ENCODE measurements around the gene PRSS36. TPM values are rescaled to one million over a fixed set of nuclear protein-coding genes. Genes with fewer than 3 reads are reported as not detected.

Gene PRSS36
- total and polyA plus RNA-seq, 2 donors: 2.0 to 2.6 TPM

GRCh38 chr16:31131841-31132271 is 18.0 kb downstream of the PRSS36 start:
- Histone ChIP-seq H3K36me3 (ENCODE audit: insufficient read depth) (no peaks in the 10 kb centered on the region), H3K4me1 (ENCODE audit: insufficient read depth) (no peaks in the 10 kb centered on the region), H3K4me3 (ENCODE audit: low read depth, low read length) (no peak overlapping the region), H3K27ac (ENCODE audit: low read depth) (no peak overlapping the region)
- no peak for DNase-seq (ENCODE audit: extremely low spot score)
- 87% methylated on average over 5 of the region's 5 CpGs for WGBS

DNA sequence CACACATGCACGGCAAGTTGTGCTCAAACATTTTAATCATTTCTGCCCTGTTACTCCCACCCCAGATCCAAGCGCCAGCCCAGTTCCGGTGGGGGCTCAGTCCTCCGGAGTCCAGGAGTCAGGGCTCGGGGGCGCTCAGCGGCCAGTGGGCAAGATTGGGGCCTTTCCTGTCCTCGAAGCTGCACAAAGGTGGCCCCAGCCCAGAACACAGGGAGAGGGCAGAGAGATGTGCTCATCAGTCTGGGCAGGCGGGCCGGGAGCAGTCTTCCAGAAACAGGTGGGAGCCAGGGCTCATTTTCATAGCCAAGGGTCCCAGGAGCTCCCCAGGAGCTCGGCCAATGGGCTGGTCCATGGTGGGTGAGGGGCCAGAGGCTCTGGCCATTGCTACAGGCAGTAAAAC is 18.4 kb downstream of the PRSS36 start:
- no peaks in the 10 kb centered on the region for H3K36me3 ChIP-seq (ENCODE audit: insufficient read depth)
- H3K27ac ChIP-seq (ENCODE audit: low read depth): no peak overlapping the region
- no peak for DNase-seq (ENCODE audit: extremely low spot score)
- H3K4me1 ChIP-seq (ENCODE audit: insufficient read depth): no peaks in the 10 kb centered on the region
- no peak overlapping the region for H3K4me3 ChIP-seq (ENCODE audit: low read depth, low read length)
- 91% methylated on average over 11 of the region's 11 CpGs for WGBS

- Histone ChIP-seq H3K4me1 (ENCODE audit: insufficient read depth) (no peaks in the 10 kb centered on the region), H3K4me3 (ENCODE audit: low read depth, low read length) (no peak overlapping the region), H3K36me3 (ENCODE audit: insufficient read depth) (no peaks in the 10 kb centered on the region), H3K27ac (ENCODE audit: low read depth) (no peak overlapping the region)
- WGBS: 67% methylated on average over 6 of the region's 6 CpGs
- no peak for DNase-seq (ENCODE audit: extremely low spot score)
These were observed 19.0 kb downstream of the PRSS36 start for GRCh38 chr16:31130899-31131298.

GRCh38 chr16:31130336-31130891 is 19.5 kb downstream of the PRSS36 start:
- no peak overlapping the region for H3K27ac ChIP-seq (ENCODE audit: low read depth)

DNA sequence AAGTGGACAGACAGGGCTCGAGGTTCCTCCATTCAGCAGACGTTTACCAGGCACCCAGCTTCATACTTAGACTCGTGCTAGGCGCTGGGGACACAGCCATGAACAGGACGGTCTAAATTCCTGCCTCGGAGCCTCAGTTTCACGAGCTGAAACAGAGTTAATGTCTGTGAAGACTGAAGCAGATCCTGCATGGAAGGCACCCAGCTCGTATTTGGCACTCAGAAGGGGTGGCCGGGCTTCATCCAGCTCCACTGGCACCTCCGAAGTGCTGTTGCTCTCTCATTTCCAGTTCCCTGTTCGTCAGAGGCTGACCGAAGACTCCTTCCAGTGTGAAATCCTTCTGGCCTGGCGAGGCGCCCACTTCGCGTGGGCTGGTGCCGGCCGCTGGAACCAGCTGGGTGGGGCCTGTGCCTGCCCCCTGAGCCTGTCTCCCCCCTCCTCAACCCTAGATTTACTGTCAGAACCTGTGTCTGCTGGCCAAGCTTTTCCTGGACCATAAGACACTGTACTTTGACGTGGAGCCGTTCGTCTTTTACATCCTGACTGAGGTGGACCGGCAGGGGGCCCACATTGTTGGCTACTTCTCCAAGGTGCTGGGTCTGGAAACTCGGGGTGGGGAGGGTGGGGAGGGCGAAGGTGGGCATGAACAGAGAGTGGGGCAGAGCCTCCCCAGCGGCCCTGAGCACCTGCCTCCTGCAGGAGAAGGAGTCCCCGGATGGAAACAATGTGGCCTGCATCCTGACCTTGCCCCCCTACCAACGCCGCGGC is 20.1 kb downstream of the PRSS36 start:
- Histone ChIP-seq H3K4me3 (ENCODE audit: low read depth, low read length) (no peak overlapping the region), H3K36me3 (ENCODE audit: insufficient read depth) (no peaks in the 10 kb centered on the region), H3K4me1 (ENCODE audit: insufficient read depth) (no peaks in the 10 kb centered on the region), H3K27ac (ENCODE audit: low read depth) (no peak overlapping the region)
- no peak for DNase-seq (ENCODE audit: extremely low spot score)
- WGBS: 66% methylated on average over 29 of the region's 29 CpGs

More at GRCh38 chr16:31130336-31130891, 19.5 kb downstream of the PRSS36 start:
- no peak overlapping the region for H3K4me3 ChIP-seq (ENCODE audit: low read depth, low read length)
- no peak for DNase-seq (ENCODE audit: extremely low spot score)
- 84% methylated on average over 10 of the region's 10 CpGs for WGBS
- no peaks in the 10 kb centered on the region for H3K36me3 ChIP-seq (ENCODE audit: insufficient read depth)
- H3K4me1 ChIP-seq (ENCODE audit: insufficient read depth): no peaks in the 10 kb centered on the region

DNA sequence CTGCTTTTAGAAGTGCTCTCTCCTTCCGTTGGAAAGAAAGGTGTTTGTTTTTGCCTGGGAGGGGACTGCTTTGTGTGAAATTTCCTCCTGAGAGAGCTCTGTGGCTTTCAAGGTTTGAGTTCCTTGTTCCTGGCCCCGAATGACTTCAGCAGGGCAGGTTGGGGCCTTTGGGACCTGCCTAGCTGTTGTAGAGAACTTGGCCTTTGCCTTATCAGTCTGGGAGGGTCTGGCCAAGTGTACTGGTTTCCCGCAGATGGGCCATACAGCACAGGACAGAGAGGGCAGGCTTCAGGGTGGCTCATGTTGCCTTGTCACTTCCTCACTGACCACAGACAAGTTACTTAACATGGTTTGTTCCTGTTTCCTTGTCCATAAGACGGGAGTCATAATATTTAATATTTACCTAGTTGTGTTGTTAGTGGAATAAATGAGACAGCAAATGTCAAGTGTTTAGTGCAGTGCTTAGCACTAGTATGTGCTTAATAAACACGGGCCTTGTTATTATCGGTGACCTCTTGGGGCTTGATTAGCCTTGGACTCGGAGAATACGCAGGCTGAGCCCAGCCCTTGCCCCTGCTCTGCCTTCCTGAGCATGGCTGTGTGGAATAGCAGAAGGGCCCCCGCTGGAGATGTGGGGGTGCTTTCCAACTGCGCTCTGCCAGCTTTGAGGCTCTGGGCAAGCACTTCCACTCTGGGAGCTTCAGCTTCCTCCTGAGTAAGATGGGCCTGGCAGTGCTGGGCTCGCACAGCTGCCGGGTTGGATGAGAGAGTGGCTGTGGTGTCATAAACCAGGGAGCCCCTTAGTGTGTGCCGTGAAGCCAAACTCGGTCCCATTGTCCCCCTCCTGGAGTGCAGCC is 20.9 kb downstream of the PRSS36 start:
- H3K4me3 ChIP-seq (ENCODE audit: low read depth, low read length): no peak overlapping the region

GRCh38 chr16:31127182-31127581 is 22.7 kb downstream of the PRSS36 start:
- H3K27ac ChIP-seq (ENCODE audit: low read depth): no peak overlapping the region
- no peak for DNase-seq (ENCODE audit: extremely low spot score)
- 92% methylated on average over 13 of the region's 13 CpGs for WGBS
- H3K36me3 ChIP-seq (ENCODE audit: insufficient read depth): no peaks in the 10 kb centered on the region
- no peak overlapping the region for H3K4me3 ChIP-seq (ENCODE audit: low read depth, low read length)
- H3K4me1 ChIP-seq (ENCODE audit: insufficient read depth): no peaks in the 10 kb centered on the region

More for the DNA sequence above, 20.9 kb downstream of the PRSS36 start:
- no peak for DNase-seq (ENCODE audit: extremely low spot score)
- H3K4me1 ChIP-seq (ENCODE audit: insufficient read depth): no peaks in the 10 kb centered on the region
- no peaks in the 10 kb centered on the region for H3K36me3 ChIP-seq (ENCODE audit: insufficient read depth)
- no peak overlapping the region for H3K27ac ChIP-seq (ENCODE audit: low read depth)
- WGBS: 74% methylated on average over 14 of the region's 14 CpGs

DNA sequence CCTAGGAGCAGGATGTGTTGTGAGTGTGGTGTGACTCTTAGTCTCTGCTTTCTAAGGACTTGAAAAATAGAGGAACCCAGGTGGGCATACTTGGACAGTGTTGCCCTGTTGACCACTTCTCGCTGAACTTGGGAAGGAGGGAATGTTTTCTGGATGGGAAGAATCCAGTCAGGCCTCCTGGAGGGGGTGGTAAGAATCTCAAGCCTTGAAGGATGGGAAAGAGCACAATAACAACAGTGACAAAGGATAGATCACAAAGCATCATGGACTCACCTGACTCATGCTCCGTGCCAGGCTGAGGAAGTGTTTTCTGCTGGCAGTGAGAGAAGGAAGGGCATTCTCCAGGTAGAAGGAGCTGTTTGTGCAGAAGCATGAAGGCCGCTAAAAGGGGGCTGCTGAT is 24.0 kb downstream of the PRSS36 start:
- H3K4me1 ChIP-seq (ENCODE audit: insufficient read depth): no peaks in the 10 kb centered on the region
- H3K36me3 ChIP-seq (ENCODE audit: insufficient read depth): no peaks in the 10 kb centered on the region
- no peak for DNase-seq (ENCODE audit: extremely low spot score)
- WGBS: 96% methylated on average over 3 of the region's 3 CpGs
- no peak overlapping the region for H3K27ac ChIP-seq (ENCODE audit: low read depth)
- H3K4me3 ChIP-seq (ENCODE audit: low read depth, low read length): no peak overlapping the region

- Histone ChIP-seq H3K4me3 (ENCODE audit: low read depth, low read length) (no peak overlapping the region), H3K27ac (ENCODE audit: low read depth) (no peak overlapping the region), H3K4me1 (ENCODE audit: insufficient read depth) (peaks cover 2% of the 10 kb centered on the region), H3K36me3 (ENCODE audit: insufficient read depth) (peaks cover 5% of the 10 kb centered on the region)
- 93% methylated on average over 16 of the region's 16 CpGs for WGBS
- DNase-seq (ENCODE audit: extremely low spot score): no peak
These were observed 29.7 kb downstream of the PRSS36 start for GRCh38 chr16:31120129-31120528.

DNA sequence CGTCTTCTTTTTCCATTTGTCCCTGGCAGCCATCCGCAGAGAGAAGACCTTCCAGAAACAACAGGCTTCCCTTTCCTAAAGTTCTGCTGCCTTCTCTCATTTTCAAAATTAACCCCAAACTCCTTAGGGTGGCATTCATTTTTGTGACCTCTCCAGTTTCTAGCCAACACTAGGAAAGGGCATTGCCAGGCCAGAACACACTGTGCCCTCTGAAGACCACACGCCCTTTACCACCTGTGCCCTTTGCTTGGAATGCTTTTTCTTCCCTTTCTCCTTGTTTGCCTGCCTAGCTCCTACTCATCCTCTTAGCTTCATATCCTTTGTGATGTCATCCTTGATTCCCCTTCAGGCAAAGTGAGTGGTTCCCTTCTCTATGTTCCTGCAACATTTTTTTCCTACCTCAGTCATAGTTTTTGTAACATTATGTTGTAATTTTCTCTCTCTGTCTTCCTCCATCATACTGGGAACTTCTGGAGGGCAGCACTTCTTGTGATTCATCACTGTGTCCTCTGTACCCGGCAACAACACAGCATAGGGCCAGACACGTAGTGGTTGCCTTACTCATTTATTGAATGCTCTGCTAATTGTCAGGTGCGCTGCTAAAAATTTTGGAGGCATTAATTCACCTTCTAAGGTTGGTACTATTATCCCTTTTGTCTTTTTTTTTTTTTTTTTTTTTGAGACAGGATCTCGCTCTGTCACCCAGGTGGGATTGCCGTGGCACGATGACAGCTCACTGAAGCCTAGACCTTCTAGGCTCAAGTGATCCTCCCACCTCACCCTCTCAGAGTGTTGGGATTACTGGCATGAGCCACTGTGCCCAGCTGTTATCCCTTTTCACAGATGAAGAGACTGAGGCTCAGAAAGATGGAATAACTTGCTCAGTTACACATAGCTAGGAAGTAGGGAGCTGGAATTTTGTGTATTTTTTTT is 31.4 kb downstream of the PRSS36 start:
- peak overlapping the region; percentile 79 for H3K27ac ChIP-seq (ENCODE audit: low read depth)
- H3K4me1 ChIP-seq (ENCODE audit: insufficient read depth): peaks cover 2% of the 10 kb centered on the region
- DNase-seq (ENCODE audit: extremely low spot score): no peak
- H3K4me3 ChIP-seq (ENCODE audit: low read depth, low read length): peak overlapping the region; percentile 74
- peaks cover 5% of the 10 kb centered on the region for H3K36me3 ChIP-seq (ENCODE audit: insufficient read depth)
- 60% methylated on average over 9 of the region's 9 CpGs for WGBS

DNA sequence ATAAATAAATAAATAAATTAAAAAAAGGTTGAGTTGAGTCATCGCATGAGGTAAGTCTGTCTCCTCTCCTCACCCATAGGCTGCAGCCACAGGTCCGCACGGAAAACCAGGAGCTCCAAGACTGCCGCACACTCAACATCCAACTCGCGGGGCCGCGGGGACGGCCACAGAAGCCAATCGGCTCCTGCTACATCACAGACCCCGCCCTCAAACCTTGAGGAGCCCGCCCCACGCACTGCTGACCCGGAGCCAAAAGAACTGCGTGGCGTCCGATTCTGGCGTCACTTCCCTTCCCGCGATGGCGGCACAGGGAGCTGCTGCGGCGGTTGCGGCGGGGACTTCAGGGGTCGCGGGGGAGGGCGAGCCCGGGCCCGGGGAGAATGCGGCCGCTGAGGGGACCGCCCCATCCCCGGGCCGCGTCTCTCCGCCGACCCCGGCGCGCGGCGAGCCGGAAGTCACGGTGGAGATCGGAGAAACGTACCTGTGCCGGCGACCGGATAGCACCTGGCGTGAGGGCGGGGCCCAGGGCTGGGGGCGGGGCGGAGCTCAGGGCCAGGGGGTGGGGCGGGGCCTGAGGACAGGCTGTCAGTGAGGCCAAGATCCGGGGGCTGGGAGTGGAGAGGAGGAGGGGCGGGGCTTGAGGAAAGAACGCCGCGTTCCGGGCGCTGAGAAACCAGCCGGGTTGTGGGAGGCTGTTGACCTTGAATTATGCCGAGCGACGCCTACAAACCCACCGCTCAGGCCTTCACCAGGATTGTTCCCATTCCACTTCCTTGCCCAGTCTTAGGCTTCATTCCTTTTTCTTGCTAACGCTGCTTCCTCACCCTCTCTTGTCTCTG is 32.3 kb downstream of the PRSS36 start, which contains the start of gene KAT8:
KAT8 (plus strand) TSS at position 281 of the 839 bp plus-strand sequence; CDS start at position 299, 18 bp downstream.
- peak; percentile 97 for DNase-seq (ENCODE audit: extremely low spot score)
- Histone ChIP-seq H3K4me1 (ENCODE audit: insufficient read depth) (peaks cover 2% of the 10 kb centered on the region), H3K4me3 (ENCODE audit: low read depth, low read length) (peak within 1 kb of the TSS; percentile 74), H3K36me3 (ENCODE audit: insufficient read depth) (peaks cover 5% of the 10 kb centered on the region), H3K27ac (ENCODE audit: low read depth) (peak within 1 kb of the TSS; percentile 95)
- WGBS: under 1% methylated on average over 68 of the region's 68 CpGs

DNA sequence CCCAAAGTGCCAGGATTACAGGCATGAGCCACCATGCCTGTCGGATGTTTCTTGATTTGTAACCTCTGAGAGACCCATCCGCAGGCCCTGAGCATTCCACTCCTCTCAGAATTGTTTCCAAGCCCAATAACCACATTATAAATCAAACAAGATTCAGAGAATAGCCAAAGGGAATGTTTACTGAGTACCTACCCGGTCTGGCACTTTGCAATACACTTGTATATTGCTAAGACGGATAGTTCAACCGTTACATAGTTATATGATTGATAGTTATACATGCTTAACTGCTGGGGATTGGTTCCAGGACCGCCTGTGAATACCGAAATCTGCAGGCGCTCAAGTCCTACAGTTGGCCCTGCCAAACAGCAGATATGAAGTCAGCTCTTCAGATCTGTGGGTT is 35.4 kb downstream of the PRSS36 start:
- Histone ChIP-seq H3K4me1 (ENCODE audit: insufficient read depth) (peaks cover 2% of the 10 kb centered on the region), H3K36me3 (ENCODE audit: insufficient read depth) (no peaks in the 10 kb centered on the region), H3K27ac (ENCODE audit: low read depth) (no peak overlapping the region), H3K4me3 (ENCODE audit: low read depth, low read length) (no peak overlapping the region)
- WGBS: 67% methylated on average over 8 of the region's 8 CpGs
- no peak for DNase-seq (ENCODE audit: extremely low spot score)
